NCI-H1930 (cell line): ENCODE data around the gene GRK6.
A peak's percentile ranks its signal among the peaks of the same experiment; 100 is the strongest.

Experiments
- DNase-seq, 2 experiments: peaks; one replicate each; lab custom pipeline; 2025; lab: John Stamatoyannopoulos, UW

Gene GRK6

DNA sequence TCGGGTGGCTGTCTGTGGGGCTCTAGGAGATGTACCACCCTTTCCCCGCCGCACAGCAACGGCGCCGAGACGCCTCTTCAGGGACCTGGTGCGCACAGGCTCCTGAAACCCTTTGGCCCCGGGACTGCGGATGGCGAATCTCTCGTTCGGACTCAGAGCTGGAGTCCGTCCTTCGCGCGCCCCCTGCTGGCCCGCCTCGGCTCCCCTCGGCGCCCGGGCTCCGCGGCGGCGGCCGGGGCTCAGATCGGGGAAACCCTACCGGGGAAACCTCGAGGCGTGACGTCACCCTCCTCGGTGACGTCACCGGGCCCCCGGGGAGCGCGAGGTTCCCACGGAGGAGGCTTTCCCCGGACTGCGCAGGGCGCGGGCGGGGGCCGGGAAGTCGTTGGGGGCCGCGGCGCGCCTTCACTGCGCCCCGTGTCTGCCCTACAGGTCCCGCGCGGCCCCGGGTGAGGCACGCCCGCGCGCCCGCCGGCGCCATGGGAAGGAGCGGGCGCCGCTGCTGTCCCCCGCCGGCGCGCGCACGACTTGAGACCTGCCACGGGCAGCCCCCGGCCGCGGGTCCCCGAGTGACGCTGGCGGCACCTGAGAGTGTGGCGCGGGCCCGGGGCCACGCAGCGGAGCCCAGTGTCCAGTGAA lies 28.0 kb downstream of the GRK6 start:
- peak; percentile 65 to 82 for DNase-seq

DNA sequence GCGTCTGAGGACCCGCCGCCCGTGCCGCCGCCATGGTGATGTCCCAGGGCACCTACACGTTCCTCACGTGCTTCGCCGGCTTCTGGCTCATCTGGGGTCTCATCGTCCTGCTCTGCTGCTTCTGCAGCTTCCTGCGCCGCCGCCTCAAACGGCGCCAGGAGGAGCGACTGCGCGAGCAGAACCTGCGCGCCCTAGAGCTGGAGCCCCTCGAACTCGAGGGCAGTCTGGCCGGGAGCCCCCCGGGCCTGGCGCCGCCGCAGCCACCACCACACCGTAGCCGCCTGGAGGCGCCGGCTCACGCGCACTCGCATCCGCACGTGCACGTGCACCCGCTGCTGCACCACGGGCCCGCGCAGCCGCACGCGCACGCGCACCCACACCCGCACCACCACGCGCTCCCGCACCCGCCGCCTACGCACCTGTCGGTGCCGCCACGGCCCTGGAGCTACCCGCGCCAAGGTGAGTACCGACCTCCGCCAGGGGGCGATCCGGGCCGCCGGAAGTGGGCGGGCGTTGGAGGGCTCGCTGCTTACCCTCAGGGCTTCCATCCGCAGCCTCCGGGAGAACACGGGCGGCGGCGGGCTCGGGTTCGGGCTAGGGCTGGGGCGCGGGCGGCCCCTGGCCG lies 28.7 kb downstream of the GRK6 start:
- DNase-seq: peak; percentile 72 to 86

DNA sequence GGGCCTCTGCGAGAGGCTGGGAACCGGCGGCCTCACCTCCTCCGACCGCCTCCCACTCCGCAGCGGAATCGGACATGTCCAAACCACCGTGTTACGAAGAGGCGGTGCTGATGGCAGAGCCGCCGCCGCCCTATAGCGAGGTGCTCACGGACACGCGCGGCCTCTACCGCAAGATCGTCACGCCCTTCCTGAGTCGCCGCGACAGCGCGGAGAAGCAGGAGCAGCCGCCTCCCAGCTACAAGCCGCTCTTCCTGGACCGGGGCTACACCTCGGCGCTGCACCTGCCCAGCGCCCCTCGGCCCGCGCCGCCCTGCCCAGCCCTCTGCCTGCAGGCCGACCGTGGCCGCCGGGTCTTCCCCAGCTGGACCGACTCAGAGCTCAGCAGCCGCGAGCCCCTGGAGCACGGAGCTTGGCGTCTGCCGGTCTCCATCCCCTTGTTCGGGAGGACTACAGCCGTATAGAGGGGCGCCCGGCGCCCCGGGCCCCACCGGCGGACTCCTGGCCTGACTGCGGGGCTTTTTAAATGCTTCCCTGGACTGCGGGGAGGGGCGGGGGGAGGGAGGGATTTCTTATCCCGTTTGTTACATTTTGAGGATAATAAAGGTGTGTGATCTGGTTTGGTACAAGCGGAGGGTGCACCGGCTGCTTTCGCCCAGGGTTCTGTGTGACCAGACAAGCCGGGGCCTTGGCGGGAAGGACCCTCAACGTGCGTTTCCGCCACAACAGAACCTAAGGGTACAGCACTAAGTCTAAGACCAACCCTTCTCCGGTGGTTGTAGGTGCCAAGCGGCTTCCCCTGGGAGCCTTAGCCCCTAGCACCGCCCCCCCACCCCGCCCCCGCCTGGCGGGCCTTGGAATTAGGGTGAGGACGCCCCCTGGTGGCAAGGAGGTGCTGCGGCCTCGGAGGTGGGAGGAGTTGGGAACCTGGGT lies 29.4 kb downstream of the GRK6 start:
- DNase-seq: peak; percentile 80 to 89

DNA sequence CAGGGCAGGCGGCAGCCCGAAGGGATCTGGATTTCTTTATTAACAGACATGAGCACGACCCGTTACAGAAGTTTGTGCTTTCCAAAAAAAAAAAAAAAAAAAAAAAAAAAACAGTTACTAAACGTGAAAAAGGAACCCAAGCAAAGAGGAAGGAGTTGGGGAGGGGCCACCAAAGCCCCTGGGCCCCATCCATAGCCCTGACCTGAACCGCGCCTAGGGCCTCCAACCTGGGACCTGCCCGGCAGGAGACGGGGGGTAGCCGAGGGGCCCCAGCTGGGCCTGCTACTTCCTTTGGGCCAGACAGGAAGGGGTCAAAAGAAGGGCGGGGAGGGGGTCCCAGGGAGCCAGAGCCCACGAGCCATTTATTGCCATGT lies 30.1 kb downstream of the GRK6 start:
- no peak for DNase-seq

DNA sequence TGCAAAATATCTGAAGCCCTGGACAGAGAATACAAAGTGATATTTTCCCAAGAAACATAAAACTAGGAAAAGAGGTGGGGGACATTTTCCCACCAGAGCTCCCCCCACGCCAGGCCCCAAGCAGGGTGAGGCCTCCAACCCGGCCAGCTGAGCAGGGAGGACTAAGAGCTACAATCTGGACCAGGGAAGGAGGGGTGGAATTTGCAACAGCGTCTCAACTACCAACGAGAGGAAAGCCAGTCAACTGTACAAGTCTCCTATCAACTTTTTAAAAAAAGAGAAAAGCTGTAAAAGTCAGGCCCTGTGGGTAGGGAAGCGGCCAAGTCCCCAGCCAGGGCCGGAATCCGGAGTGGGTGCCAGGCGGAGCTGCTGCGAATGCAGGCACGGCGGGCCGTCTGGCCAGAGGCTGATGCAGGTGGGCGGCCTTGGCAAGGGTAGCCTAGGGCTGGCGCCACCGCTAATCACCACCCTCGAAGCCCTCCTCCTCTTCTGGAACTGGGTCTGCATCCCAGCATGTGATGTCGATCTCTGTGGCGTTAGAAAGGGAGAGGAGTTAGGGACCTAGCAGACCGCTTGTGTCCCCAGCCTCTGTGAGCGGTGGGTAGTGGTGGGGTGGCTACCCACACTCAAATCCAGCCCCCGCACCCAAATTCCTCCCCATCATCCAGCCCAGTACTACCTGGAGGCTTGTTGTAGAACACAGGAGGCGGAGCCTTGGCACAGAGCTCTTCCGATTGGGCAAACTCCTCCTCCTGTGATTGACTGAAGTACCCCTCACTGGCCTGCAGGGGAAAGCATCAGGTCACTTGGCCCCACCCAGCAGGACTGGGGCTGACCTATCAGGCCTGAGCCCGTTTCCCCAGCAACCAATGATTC lies 30.7 kb downstream of the GRK6 start:
- peak; percentile 82 to 89 for DNase-seq

DNA sequence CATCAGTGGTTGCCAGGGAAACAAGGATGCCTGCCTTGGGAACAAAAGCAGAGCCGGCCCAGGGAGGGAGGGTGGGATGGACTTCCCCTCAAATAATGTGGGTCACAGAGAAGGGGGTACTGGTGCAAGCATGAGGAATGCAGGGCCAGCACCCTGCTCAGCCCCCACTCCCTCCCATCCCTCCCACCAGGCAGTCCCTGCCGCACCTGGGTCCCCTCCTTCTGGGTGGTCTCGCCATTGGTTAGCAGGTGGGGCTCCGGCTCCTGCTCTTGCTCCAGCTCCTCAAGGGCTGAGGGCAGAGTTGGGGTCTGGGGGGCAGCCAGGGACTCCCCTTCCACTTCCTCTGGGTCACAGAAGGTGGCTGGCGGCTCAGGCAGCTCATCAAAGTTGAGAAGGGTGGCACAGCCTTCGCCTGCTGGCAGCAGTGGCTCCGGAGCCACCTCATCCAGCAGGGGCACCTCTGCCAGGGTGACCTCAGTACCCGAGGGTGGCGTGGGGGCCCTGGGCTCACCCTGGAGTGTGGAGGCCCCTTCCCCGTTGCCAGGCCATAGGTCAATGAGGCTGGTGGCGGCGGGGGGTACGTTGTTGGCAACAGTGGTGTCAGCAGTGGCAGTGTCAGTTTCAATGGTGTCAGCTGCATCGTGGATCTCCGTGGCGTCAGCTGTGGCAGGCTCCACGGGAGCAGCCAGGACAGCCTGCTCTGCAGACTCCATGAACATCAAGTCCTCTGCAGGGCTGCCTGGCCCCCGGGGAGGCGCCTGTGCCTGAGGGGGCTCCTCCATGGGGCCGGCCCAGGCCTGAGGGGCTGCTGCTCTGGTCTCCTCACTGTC lies 31.6 kb downstream of the GRK6 start:
- DNase-seq: no peak

DNA sequence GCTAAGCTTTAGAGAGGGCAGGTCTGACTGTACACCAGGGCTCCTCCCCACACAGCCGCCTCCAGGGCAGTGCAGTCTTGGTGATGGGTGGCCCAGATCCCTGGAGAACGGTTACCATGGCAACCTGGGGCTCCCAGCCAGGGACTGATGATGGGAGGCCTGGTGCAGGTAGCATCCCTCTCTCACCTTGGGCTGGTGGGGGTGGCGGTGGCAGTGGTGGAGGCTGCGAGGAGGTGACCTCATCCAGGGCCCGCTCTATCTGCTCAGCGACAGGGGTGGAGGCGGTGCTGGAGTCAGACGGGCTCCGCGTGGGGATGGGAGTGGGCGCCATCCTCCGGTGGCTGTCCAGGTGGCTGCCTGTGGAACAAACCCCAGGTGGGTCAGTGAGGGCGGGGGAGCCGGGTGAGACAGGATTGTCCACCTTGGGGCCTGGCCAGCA lies 32.5 kb downstream of the GRK6 start:
- DNase-seq: no peak

DNA sequence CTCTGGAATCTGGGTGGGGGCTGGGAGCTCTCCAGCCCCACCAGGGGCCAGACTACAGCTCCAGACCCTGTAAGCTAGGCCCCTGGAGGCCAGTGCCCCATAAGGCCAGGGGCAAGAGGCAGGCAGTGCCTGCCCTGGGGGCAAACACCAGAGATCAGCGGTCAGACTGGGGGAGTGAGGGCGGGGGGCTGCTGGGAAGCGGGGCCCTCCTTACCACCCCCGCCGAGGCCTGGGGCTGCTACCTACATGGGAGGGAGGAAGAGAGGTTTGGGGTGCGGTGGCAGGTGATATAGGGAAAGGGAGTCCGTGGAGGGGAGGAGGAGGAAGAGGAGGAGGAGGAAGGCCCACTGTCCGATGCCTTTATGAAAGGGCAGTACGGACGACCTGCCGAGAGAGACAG lies 32.9 kb downstream of the GRK6 start:
- DNase-seq: no peak

DNA sequence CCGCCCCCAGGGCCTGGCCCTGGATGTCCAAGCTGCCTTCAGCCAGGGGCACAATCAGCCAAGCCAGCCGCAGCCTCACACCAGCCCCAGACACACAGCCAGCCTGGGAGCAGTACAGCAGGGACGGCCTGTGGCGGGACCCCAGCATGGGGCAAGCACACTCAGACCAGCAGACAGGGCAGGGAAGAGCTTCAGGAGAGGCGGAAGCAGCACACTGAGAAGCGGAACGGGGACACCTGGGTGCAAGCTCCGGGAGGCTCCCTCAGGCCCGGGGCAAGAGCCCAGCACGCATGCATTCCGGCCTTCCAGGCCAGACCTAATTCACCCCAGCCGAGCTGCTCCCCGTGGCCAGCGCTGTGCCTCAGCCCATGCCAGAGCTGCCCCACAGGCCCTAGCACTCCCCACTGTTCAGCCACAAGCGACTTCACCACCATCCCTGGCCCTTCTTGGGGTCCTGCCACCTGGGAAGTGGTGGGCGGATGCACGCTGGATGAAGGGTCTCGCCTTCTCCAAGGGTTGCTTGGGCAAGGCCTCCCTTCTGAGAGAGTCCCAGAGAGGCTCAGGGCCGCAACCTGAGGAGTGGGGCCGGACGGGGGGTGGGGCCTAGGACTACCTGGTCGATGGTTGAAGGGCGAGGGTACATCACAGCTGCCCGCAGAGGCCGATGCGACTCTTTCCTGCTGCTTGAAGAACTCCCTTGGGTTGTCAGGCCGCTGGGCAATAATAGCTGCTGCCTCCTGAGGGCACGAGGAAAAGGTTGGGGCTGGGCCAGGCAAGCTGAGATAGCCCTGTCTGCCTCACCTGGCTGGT lies 33.5 kb downstream of the GRK6 start:
- DNase-seq: no peak

DNA sequence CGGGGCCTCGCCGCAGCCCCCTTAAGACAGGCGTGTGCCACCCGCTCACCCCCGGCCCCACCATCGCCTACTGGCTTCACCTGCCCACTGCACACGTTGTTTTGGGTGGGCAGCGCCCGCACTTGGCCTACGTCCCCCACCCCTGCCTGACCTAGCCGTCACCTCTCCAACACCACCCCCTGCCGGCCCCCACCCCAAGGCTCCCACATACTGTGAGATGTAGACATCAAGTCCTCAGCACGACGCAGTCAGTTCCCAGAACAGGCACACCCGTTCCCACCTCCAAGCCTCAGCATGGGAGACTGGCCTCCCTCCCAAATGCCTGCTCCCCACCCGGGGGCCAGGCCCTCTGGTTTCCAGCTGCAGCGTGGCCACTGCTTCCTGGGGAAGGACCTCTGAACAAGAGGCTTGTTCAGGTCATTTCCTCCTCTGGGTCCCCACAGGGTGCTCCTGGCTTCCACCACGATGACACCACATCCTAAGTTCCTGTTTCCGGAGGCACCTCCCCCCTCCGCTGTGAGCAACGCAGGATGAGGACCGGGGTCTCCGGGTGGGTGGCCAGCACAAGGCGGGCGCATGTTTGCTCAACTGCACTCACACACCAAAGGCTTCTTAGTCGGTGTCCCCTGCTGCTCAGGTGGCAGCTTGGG lies 35.7 kb downstream of the GRK6 start:
- DNase-seq: no peak

DNA sequence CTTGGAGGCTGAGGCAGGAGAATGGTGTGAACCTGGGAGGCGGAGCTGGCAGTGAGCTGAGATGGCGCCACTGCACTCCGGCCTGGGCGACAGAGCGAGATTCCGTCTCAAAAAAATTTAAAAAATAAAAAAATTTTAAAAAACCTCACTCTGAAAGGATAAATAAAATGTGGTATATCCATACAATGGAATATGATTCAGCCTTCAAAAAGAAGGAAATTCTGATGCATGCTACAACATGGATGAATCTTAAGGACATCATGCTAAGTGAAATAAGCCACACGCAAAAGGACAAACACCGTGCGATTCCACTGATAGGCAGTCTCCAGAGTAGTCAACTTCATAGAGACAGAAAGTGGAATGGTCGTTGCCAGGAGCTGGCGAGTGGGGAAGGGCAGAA lies 38.6 kb downstream of the GRK6 start:
- no peak for DNase-seq

DNA sequence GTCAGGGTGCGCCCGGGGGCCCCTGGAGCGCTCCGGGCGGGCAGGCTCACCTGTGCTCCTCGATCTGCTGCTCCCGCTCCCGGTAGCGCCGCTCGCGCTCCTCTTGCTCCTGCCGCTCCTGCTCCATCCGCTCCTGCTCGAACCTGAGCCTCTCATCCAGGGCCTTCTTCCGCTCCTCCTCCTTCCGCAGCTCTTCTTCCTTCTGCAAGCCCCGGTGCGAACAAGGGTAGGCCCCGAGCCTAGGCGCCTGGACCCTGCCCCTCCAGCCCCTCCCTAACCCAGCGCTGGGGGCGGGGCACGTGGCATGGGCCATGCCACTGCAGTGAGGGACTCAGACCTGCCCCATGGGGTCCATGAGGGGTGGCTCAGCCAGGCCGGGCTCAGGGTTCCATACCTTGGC lies 40.4 kb downstream of the GRK6 start:
- DNase-seq: no peak

DNA sequence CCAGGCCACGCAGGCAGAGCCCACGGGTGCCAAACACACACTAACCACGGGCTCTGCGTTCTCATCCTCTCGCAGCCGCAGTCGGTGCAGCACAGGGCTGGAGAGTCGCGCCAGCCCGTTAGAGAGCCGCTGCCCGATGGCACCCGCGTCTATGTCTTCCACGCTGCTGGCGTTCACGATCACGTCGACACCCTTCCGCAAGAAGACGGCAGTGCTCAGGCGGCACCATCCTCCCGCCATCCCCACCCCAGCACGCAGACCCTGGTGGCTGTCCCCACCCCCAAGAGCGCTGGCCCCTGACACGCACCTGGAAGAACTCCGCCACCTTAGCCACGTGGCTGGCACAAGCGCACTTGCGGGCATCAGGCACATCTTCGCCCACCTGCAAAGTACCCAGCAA lies 41.0 kb downstream of the GRK6 start:
- DNase-seq: no peak

DNA sequence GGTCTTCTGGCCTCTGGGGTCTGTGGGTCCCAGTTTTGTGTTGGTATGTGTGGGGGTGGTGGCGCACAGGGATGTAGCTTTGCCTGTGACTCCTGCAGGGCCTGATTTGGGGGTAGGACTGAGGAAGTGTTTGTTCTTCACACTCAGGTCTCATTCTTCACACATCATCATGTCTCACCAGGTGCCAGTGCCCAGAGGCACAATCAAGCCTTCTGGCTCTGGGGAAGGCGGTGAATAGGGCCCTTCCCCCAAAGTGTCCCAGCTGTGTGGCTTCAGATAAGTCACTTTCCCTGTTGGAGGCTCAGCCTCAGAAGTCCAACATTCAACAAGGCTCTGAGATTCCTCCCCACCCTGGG lies 41.8 kb downstream of the GRK6 start:
- DNase-seq: no peak

DNA sequence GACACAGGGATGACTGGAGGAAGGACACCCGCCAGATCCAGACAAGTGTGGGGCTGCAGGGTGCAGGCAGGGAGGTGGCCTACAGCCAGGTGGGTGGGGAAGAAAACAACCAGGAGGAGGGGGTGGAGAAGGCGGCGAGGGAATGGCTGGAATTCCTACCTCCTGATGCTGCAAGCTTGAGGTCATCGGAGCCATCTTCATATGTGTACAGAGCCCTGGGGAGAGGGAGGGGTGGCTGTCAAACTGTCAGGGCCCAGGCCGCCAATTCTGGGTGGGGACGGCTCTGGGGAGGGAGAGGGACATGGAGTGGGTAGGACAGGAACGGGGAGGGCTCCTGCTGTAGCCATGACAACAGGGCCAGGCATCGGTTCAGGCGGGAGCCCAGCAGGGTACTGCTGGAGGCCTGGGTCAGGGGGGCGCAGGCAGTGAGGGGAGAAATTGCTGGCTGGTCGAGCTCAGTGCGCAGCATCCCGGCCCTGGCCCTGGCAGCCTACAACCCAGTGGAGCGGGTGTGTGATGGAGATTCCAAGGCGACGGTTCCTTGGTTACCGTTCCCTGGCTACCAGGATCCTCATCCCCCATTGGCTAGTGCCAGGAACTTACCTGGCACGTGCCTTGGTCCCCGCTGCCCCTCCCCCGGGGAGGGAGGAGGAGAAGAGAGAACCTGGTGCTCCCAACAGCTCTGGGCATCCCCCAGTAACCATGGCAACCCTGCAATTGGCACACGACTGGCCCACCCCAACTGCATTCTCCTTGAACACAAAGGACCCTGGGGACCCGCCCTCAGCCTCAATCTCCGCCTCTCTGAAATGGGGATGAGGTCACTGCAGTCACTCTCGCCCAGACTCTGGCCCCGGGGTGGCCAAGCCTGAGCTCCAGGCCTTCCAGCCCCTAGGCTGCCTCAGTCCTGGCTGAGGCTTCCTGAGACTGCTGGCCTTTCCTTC lies 42.5 kb downstream of the GRK6 start:
- no peak for DNase-seq

DNA sequence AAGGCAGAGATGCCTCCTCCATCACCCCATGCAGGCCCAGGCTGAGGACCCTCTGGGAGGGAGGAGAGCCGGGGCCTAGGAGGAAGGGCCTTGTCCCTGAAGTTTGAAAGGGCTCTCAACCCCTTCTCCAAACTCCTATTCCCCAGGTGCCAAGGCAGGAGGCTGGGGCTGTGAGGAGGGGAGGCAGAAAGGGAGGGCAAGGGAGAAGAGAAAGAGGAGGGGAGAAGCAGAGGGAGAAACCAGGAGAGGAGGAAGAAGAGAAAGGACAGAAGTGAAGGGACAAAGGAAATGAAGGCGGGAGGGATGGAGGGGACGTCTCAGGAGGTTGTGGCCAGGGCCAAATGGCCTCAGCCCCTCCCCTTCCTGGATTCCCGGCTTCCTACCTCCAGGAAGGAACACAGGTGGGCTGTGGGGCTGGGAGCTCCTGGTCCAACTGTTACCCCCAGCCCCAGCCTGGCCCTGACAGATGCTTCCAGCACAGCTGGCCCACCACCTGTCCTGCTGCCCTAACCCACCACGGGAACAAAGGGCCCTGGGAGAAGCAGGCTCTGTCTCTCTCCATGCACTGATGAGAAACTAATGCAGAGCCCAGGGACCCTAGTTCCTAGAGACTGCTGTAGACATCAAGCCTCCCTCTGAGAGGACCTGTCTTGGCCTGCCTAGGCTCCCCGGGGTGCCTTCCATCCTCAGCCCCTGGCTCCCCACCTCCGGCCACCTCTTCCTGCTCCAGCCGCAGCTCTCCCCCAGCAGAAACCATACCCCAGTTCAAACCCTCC lies 43.5 kb downstream of the GRK6 start:
- no peak for DNase-seq

DNA sequence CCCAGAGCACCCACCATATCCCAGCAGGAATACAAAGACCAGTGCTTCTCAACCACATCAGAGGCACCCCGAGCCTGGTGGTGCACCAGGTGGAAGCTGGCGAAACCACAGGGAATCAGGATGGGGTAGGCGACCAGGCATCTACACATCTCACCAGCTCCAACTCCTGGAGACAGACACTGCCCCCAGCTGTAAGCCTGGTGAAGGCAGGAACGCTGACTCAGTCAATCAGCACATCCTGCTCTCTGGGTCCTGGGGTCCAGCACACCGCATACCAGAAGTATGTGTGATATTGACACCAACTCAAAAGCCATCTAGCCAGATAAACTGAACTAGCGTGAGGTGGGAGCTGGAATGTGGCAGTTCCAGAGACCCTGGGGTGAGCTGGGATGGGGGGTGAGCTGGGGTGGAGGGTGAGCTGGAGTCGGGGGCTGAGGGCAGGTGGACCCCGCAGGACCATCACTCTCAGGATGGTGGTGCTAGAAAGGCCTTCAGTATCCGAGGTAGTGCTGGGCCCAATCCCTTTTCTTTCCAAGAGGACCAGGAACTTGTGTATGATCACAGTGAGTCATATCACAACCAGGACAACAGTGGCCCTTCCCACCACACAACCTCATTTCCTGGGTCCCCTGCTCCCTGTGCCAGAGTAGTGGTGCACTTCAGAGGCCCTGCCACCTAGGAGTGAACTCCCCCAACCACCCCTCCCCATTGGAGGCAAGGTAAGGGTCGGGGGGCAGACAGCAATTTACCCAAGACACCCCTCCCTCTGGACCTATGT lies 44.5 kb downstream of the GRK6 start:
- no peak for DNase-seq
